GM19463 (cell line): ENCODE measurements around the gene COQ2.
"Not testable (repeated sequence)": the region's sequence is repeated elsewhere in the genome, so short reads cannot be mapped to it uniquely, and the experiment has no call there.

ENCODE experiments used
- ATAC-seq: cut with Tn5 transposase; IDR thresholded peaks from one replicate; pipeline ENCODE4 v1.9.1; 2021; ENCODE audit warnings: mild to moderate bottlenecking, moderate library complexity; ENCODE audit not compliant: unreplicated experiment

Gene COQ2

GRCh38 chr4:83285055-83285407, 433 bp upstream of the COQ2 start:
- ATAC-seq: no peak

- no peak for ATAC-seq
Measured at GRCh38 chr4:83283181-83283580, 1.4 kb downstream of the COQ2 start.

- ATAC-seq: no peak
Measured at GRCh38 chr4:83282049-83282535, 2.5 kb downstream of the COQ2 start.

- no peak for ATAC-seq
Measured at GRCh38 chr4:83281307-83281706, 3.3 kb downstream of the COQ2 start.

- peak; percentile 76 for ATAC-seq
Measured at GRCh38 chr4:83276299-83277040, 8.1 kb downstream of the COQ2 start.

- ATAC-seq: not testable (repeated sequence)
Measured at GRCh38 chr4:83273926-83274325, 10.7 kb downstream of the COQ2 start.

- ATAC-seq: peak; percentile 68
Measured at GRCh38 chr4:83272900-83273299, 11.7 kb downstream of the COQ2 start.

- no peak for ATAC-seq
Measured at GRCh38 chr4:83269256-83269655, 15.3 kb downstream of the COQ2 start.

GRCh38 chr4:83268491-83268890, 16.1 kb downstream of the COQ2 start:
- ATAC-seq: no peak

GRCh38 chr4:83267830-83268475, 16.6 kb downstream of the COQ2 start:
- no peak for ATAC-seq

GRCh38 chr4:83267121-83267829, 17.3 kb downstream of the COQ2 start:
- ATAC-seq: no peak

- peak; percentile 47 for ATAC-seq
Measured at GRCh38 chr4:83266689-83267088, 17.9 kb downstream of the COQ2 start.

- ATAC-seq: no peak
Measured at GRCh38 chr4:83263106-83263505, 21.5 kb downstream of the COQ2 start.

- no peak for ATAC-seq
Measured at GRCh38 chr4:83262682-83263081, 21.9 kb downstream of the COQ2 start.

- no peak for ATAC-seq
Measured at GRCh38 chr4:83261307-83261706, 23.3 kb downstream of the COQ2 start.

GRCh38 chr4:83259586-83259985, 25.0 kb downstream of the COQ2 start:
- no peak for ATAC-seq

GRCh38 chr4:83258461-83258860, 26.1 kb downstream of the COQ2 start:
- no peak for ATAC-seq

GRCh38 chr4:83257811-83258210, 26.8 kb downstream of the COQ2 start:
- ATAC-seq: no peak

GRCh38 chr4:83255584-83255983, 29.0 kb downstream of the COQ2 start:
- ATAC-seq: no peak

- peak; percentile 51 for ATAC-seq
Measured at GRCh38 chr4:83252782-83253405, 31.7 kb downstream of the COQ2 start.

GRCh38 chr4:83251447-83251830, 33.2 kb downstream of the COQ2 start:
- ATAC-seq: no peak
